GM10248 (cell line): Measurements from ENCODE around the gene SLC39A13.

Source experiments
- CTCF ChIA-PET: fragments of 300-600 bp; sonication (Branson Sonifier 250); formaldehyde crosslinking; extraction: SDS; loops from one replicate; lab custom pipeline; 2021; ENCODE audit warnings: antibody characterized with exemption; lab: Yijun Ruan, JAX
- POLR2A ChIA-PET: fragments of 350-650 bp; sonication (Branson Sonifier 250); formaldehyde crosslinking; extraction: SDS; loops from one replicate; lab custom pipeline; 2020; ENCODE audit warnings: antibody characterized with exemption; lab: Yijun Ruan, JAX
- DNase-seq: peaks from one replicate; pipeline ENCODE4 v3.0.0; 2012; ENCODE audit errors: extremely low spot score
- CTCF ChIP-seq: IDR thresholded peaks from 2 replicates; pipeline ENCODE4 v1.5.1; 2012; ENCODE audit warnings: mild to moderate bottlenecking, low read depth; ENCODE audit errors: extremely low read depth, missing control alignments, control extremely low read depth

Gene SLC39A13

GRCh38 chr11:47403571-47403970 lies 4.8 kb upstream of the SLC39A13 start:
- POLR2A ChIA-PET, result no interaction called here
- CTCF ChIA-PET, result interaction anchor here (1.5 to 7.0 kb wide), 4 partner anchors 8 to 97 kb away, joined by 3 to 44 read pairs (median 18); no protein-coding TSS in a partner anchor
- no peak for DNase-seq
- TF ChIP-seq CTCF, result no peak

- TF ChIP-seq CTCF, result no peak
- ChIA-PET POLR2A (interaction anchor here (0.5 kb wide), 2 partner anchors 40 to 200 kb away, joined by 3 to 4 read pairs; no protein-coding TSS in a partner anchor), CTCF (interaction anchor here (0.6 to 8.6 kb wide), 16 partner anchors 9 to 230 kb away, joined by 3 to 92 read pairs (median 3); partner anchors contain the start of gene ARFGAP2)
- DNase-seq, result no peak
Observed at GRCh38 chr11:47406896-47407745, 1.3 kb upstream of the SLC39A13 start.

- DNase-seq, result no peak
- no peak for TF ChIP-seq CTCF
- POLR2A ChIA-PET, result no interaction called here
- CTCF ChIA-PET, result interaction anchor here (0.7 to 8.6 kb wide), 8 partner anchors 8 to 208 kb away, joined by 3 to 92 read pairs (median 5); partner anchors contain the start of gene DDB2
Observed at GRCh38 chr11:47408598-47409439, 429 bp downstream of the SLC39A13 start.

GRCh38 chr11:47409440-47410369 lies 1.3 kb downstream of the SLC39A13 start:
- no peak for TF ChIP-seq CTCF
- ChIA-PET CTCF (interaction anchor here (0.7 to 8.6 kb wide), 12 partner anchors 9 to 231 kb away, joined by 3 to 92 read pairs (median 12); partner anchors contain the start of genes ACP2, ARFGAP2, DDB2 and PSMC3), POLR2A (no interaction called here)
- no peak for DNase-seq

GRCh38 chr11:47410370-47411264 lies 2.2 kb downstream of the SLC39A13 start:
- DNase-seq, result no peak
- TF ChIP-seq CTCF, result no peak
- POLR2A ChIA-PET, result interaction anchor here (0.5 kb wide), 1 partner anchor 43 kb away, joined by 6 read pairs; no protein-coding TSS in a partner anchor
- CTCF ChIA-PET, result interaction anchor here (0.7 to 8.6 kb wide), 23 partner anchors 10 to 518 kb away, joined by 3 to 92 read pairs (median 5); partner anchors contain the start of genes ACP2, ARFGAP2, NR1H3 and PSMC3
